ENCODE measurements around the gene CLHC1. TPM values are rescaled to one million over a fixed set of nuclear protein-coding genes. Genes with fewer than 3 reads are reported as not detected.

The CLHC1 gene
- total RNA-seq, 2 donors from 2014 or later, result 5.4 to 8.1 TPM

DNA sequence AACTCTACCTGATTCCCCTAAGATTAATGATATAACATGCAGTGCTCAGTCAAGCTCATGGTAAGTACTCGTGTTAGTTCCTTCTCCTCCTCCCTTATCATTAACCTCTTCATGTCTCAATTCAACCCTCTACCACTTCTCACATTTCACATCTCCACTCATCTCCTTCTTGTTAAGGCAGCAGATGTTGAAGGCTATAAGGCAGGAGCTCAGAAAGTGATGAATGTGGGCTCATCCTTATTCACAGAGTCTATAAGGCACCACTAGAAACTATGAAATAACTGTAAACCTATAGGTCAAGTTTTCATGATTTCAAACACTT is 56.0 kb downstream of the CLHC1 start:
- intact Hi-C loops (cut with DNase I), result loop anchor here in 1 of 2 donors (5.0 to 10.0 kb wide), 2 partner anchors 274 to 451 kb away; partner anchors contain the start of gene EML6
- no peak for DNase-seq
- no peak for ATAC-seq

DNA sequence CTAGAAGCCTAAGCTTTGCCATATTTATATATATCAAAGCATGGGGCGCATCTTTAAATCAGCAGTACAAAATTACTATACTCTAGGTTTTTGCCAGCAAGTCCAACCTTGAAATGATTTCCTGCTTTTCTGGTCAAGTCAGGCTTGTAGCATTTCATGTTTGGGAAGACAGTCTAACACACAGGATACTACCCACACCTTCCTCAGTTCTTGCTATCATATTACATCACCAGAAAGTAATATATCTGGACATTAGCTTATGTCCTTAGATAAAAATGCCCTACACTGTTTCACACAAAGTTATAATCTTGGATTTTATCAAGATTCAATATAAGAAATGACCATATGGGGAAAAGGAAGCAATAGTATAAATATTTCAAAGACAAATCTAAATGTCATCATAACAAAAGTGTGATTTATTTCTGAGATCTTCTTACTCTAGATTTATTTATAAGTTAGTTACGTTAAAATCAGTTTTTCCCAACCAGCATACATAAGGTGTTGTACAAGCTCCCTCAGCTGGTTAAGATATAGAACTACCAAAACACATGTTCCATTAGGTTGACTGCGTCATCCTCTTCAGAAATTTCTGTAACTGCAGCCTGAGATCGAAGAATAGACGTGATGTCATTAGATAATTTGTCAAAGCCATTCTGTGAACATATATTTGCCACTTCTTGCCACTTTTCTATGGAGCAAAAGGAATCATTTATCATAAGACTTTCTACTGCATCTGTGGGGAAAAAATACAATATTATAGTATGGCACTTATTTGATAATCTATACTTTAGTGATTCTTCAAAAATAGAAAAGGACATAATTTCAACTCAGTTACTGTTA is 56.6 kb downstream of the CLHC1 start:
- ATAC-seq (peak; percentile 70 to 79), DNase-seq (no peak)
- intact Hi-C loops (cut with DNase I), result loop anchor here in 1 of 2 donors (5.0 to 10.0 kb wide), 2 partner anchors 273 to 451 kb away; partner anchors contain the start of gene EML6

DNA sequence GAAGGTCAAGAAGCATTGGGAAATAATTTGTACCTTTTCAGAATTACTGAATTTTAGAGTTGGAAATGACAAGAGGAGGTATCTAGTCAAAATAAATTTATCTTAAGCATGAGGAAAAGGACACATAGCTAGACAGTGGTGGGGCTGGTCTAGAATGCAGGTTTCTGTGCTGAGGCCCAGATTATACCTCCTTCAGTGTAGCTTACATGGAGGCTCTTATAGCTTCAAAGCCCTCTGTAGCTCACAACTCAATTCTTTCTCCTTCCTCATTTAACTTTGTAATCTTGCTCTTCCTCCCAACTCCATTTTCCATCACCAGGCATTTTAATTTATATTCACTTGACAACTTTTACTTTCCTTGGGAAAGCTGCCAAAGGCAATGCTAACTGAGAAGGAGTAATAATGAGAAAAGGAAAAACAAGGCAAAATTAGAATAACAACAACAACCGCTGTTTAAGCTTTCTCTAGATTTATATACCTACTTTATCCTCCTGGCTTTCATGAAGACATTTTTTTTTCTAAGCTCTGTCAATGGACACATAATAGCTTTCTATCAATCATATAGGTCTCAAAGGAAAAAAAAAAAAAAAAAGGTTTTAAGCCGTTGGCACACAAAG is 58.5 kb downstream of the CLHC1 start:
- intact Hi-C loops (cut with DNase I), result loop anchor here (5.0 to 10.0 kb wide), 2 partner anchors 276 to 449 kb away; partner anchors contain the start of gene EML6 (in 1 of the 2)
- ATAC-seq (no peak), DNase-seq (no peak)

DNA sequence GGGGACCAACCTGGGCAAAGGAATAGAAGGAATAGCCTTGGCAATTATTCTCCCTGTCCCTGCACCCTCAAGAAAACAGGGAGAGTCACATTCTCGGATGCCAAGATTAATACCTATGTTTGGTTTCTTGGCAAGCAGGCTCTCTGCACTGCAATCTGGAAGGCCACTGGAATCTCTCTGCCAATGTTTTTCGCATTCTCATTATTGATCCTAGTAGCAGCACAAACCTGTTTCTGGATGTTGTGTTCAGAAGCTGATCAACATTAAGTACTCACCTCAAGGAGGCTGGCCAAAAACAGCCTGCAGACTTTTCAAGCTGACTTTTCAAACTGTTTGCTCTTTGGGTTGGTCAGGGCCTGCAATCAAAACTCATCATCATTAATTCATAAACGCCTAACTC is 62.2 kb downstream of the CLHC1 start:
- intact Hi-C loops (cut with DNase I), result loop anchor here (2.0 to 10.0 kb wide), 4 partner anchors 125 to 445 kb away; partner anchors contain the start of gene EML6 (in 1 of the 2)
- DNase-seq (no peak), ATAC-seq (no peak)

DNA sequence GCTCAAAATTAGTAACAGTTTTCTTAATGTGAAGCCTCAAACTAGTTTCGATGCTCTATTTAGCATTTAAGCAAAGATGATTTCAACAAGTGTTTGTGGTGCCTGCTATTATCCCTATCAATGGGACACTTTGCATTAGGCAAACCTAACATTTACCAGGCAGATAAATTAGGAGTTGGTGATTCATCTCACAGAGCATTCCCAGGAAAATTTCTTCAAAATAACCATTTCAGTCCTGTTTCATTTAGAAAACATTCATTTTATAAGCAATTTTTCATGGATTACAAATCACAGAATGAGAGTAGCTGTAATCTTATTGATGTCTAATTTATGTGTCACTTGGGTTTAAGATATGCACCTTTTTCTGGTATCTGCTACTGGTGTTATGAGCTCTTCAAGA is 62.7 kb downstream of the CLHC1 start:
- ATAC-seq (no peak), DNase-seq (no peak)
- intact Hi-C loops (cut with DNase I), result loop anchor here (2.0 to 10.0 kb wide), 2 partner anchors 125 to 155 kb away; no protein-coding TSS in a partner anchor

DNA sequence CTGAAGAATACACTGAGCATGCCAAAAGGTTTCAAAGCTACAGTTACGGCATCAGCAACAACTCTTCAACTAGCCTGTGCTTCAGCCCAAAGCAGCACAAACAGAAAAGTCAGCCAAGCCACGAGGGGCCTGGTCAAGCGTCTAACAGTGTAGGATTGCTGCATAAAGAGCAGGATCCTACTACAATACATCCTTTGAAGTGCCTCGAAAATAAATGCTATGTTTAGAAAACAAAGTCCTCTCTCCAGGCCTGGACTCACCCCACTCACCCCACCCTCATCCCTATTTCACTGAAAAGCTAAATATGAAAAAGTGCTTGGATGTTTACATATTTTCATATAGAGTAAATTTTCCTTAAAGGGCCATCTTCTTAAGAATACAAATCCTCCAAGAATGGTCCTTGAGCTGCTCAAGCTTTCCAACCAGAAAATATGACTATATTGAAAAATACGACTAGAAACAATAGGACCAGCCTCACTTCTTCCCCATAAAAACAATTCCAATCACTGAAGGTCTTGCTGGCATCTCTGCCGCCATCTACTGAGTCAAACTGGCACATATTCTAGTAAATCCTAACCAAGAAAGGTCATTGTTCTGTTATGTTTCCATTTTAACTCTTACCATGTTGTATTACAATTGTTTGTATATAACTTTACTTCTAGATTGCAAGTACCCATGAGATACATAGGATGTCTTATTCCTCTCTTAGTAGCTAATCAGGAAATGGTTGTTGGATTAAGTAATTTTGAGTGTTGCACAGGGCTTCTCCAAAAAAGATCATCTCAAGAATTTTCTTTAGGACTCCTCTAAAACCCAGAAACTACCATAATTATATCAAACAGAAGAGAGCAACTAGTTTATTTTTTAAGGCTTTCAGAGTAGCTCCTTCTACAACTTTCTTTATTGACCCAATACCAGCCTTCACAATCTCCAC is 63.6 kb downstream of the CLHC1 start:
- intact Hi-C loops (cut with DNase I), result loop anchor here (2.0 to 10.0 kb wide), 2 partner anchors 124 to 154 kb away; no protein-coding TSS in a partner anchor
- ATAC-seq (peak; percentile 73 to 83), DNase-seq (peak; percentile 48)

DNA sequence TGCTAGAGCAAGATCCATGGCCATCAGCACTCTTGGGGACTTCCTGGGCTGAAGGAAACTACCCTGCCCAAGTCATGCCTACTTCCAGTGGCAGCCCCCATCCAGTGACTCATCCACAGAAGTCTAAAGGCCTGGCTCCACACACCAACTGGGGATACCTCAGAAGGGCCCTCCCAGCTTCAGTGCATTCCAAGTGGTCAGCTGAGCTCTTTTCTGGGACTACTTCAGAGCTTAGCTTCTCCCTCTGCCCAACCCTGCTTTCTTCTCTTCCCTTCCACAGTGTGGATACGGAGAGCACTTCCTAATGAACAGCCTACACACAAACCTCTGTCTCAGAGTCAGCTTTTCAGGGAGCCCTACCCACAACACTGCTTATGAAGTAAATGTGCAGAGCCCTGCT is 66.5 kb downstream of the CLHC1 start:
- ATAC-seq (peak in 1 of 2 donors; percentile 4), DNase-seq (no peak)
- intact Hi-C loops (cut with DNase I), result loop anchor here (10.0 kb wide), 1 partner anchor 121 kb away; no protein-coding TSS in a partner anchor

DNA sequence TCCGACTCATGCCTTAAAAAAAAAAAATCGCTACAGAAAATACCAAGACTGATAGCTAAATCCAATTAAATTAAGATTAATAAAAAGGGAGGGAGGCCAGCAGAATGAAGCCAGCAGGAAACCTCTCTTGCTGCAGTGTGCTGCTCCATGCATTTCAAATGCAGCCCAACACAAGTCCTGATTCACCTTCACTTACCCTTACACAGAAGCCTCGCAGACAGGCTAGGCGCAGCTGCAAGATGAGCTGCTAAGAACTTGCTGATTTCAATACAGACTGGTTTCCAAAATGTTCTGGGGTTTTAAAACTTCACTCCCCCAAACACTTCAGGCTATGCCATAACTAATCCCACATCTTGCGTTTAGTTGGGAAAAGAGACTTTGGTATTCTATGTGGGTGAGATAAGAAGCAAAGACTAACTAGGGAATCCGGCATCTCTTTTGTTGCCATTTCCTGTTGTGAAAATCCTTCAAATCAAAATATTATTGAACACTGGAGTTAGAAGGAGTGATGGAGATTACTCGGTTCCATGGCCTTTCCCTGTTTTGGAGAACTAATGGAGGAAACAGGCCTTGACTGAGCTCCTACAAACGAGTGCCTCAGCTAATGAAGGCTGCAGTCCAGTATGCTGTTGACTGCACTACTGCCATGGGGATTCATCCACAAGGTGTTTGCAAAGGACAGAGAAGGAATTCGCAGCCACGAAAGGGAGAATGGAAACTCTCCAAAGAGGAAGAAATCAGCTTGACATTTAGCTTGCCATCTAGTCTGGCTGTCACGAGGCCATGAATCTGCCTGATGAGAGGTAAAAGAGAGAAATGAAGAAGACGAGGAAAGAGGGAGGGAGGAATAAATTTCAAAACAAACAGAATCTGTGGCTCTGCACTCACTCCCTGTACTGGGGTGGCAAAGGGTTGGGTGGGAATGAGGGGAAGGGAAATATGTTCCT is 67.3 kb downstream of the CLHC1 start:
- intact Hi-C loops (cut with DNase I), result loop anchor here (10.0 kb wide), 1 partner anchor 120 kb away; no protein-coding TSS in a partner anchor
- ATAC-seq, result no peak
- DNase-seq, result no peak

DNA sequence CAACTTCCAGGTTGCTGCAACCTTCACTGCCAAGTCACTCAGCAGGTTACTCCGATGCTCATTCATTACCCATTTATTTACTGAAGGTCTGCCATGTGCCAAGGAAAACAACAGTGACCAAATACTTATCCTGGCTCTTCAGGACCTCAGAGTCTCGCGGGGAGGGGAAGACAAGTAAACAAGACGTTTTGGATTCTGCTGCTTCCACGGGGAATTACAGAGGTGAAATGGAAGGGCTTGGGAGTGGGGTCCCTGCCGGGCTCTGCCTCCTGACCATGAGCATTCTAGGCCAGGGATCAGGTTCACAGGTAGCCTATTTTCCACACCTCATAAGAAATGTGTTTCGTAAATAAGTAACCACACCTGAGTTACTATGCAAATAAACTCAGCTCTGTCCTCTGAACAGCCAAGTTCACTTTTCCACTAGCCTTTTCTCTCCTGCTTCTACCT is 68.1 kb downstream of the CLHC1 start:
- ATAC-seq (no peak), DNase-seq (no peak)
- intact Hi-C loops (cut with DNase I), result loop anchor here (10.0 kb wide), 1 partner anchor 119 kb away; no protein-coding TSS in a partner anchor

DNA sequence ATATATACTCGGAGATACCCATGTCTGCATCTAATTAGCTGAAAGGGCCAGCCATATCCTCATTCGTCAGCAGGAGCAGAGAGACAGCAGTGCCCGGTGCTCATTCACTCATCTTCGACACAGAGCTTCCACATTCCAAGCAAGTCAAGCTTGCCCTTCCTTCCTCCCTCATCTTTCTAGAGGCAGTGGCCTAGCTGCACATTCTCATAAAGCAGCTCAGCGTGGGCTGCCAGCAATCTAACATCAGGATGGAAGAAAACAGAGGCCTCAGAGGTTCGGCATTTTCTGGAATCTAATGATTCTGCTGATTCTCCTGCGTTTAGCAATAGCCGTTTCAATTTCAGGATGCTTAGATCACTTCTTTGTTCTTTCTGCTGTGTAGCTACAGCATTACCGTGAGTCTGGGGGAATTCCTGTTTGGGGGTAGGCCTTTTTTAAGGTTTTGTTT is 68.8 kb downstream of the CLHC1 start:
- intact Hi-C loops (cut with DNase I), result loop anchor here (10.0 kb wide), 1 partner anchor 118 kb away; no protein-coding TSS in a partner anchor
- ATAC-seq (no peak), DNase-seq (no peak)

DNA sequence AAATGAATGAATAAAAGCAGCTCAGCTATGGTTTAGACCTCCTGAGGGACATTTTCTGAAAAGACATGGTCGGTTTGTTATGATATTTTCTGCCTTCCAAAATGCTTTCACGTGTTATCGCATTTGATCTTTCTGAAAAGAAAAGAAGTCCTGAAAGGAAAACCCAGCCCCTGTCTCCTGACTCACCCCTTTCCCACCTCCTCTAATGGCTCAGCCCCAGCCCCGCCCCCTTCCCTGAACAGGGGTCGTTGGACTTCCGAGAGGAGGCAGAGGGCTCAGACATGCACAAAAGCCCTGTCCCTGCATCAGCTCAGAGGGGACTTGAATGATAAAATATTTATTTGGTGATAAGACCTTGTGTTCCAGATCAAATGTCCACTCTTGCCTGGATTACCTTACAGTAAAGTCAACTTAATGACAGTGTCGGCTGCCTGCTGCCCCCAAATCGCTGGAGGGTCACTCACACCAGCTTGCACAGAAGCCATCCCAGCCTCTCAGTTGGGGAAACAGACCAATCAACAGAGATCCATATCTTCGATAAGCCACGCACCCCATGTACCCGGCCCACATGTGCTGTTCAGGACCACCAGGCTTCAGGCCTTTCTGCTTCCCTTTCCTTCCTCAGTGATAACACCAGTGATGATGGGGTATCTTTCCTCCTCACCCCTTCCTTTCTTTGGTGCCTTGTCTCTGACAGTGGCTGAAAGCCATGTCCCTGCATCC is 69.6 kb downstream of the CLHC1 start:
- intact Hi-C loops (cut with DNase I), result loop anchor here (10.0 kb wide), 1 partner anchor 118 kb away; no protein-coding TSS in a partner anchor
- no peak for ATAC-seq
- no peak for DNase-seq

DNA sequence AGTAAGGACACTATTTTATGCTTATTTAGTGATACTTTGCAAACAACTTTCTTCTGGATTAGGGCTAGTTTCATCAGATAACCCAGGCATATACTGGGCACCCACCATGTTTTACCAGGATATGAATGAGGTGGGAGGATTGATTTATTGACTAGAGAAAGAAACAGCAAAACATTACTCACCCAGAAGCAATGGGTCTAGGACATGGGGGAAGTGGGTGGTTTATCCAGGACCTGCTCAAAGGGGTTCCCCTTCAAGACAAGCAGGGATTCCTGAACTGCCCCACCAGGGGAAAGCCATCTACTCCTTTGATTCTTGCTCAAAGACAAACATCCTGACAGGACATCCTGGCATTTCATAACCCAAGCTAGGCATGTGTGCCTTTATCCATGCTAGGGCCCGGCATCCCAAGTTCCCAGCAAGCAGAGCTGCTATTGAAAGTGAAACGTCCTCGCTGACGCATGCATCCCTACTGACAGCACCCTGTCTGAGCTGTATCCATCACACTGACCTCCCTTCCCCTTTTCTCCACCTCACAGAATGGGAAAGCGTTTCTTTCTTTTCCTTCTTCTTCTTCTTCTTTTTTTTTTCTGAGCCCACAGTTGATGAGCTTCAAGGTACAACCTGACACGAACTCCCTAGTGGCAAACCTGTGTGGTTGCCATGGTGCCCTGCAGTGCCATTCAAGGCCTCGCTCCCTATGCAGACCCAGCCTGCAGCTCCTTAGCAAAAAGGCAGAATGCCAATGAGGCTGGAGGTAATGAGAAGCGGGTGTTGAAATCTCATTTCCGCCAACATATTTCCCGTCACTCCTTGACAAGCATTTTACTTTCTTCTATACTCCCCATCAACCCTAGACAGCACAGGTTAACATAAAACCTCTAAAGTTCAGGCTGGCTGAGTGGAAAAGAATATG is 70.5 kb downstream of the CLHC1 start:
- DNase-seq, result no peak
- intact Hi-C loops (cut with DNase I), result loop anchor here (10.0 kb wide), 1 partner anchor 117 kb away; no protein-coding TSS in a partner anchor
- ATAC-seq, result peak in 1 of 2 donors; percentile 68

DNA sequence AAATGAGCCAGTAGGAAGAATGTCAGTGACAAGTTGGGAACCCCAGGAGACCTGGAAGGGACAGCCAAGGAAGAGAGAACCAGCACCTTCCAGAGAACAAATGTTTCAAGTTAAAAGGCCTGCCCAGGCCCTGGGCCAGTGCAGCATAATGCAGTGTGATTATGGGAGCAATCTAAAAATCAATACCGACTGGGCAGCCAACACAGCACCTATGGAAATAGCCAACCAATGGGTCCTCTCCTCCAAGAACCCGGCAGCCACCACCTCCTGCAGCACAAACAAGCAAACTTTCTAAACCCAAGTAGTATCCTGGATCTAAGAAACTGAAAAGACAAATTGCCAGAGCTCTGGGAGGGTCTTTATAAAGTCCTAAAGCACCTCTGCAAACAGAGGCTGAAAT is 71.7 kb downstream of the CLHC1 start:
- intact Hi-C loops (cut with DNase I), result loop anchor here (10.0 kb wide), 1 partner anchor 116 kb away; no protein-coding TSS in a partner anchor
- ATAC-seq (no peak), DNase-seq (no peak)

DNA sequence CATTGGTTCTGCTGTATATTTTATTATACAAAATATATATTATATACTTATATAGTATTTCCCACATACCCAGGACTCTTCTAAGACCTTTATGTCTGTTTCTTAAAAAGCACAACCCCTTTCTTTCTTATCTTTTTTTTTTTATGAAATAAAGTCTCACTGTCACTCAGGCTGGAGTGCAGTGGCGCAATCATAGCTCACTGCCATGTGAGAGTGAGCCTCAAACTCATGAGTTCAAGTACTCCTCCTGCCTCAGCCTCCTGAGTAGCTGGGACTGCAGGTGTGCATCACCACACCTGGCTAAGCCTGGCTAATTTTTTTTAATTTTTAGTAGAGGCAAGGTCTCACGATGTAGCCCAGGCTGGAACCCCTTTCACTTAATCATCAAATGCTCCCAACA is 72.3 kb downstream of the CLHC1 start:
- no peak for ATAC-seq
- no peak for DNase-seq
- intact Hi-C loops (cut with DNase I), result loop anchor here (10.0 kb wide), 1 partner anchor 115 kb away; no protein-coding TSS in a partner anchor

DNA sequence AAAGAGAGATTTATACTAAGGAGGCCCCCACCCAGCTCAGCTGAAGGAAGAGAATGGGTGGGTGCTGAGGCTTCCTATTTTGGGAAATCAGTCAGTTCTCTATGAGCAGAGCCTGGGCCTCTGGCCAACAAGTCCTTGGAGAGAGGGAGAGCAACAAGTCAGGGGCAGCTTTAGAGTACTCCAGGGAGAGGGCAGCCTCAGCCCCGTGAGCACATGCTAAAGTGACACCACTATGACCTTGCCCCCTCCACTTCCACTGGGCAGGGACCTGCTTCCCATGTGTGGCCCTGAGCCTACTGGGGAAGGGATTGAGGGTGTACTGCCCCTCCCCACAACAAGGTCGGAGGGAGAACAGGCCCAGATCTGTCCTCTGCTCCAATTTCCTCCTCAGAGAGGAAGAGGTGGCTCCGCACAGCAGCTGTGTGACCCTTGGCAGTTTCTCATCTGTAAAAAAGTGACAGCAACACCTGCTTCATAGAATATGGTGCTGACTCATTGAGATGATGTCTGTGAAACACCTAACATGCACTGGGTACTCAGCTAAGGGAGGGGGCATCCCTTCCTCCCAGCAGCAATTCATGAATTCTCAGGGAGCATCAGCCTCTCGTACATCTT is 72.9 kb downstream of the CLHC1 start:
- DNase-seq (peak; percentile 68), ATAC-seq (peak; percentile 63 to 76)
- intact Hi-C loops (cut with DNase I), result no loop called here

Measured in left cardiac atrium (tissue), 4 donors.